HG03469 (cell line): ENCODE results near the gene ZNF112.
"Not testable (repeated sequence)": the region's sequence is repeated elsewhere in the genome, so short reads cannot be mapped to it uniquely, and the experiment has no call there.

Experiments
- ATAC-seq: cut with Tn5 transposase; IDR thresholded peaks from one replicate; pipeline ENCODE4 v1.9.1; 2021; ENCODE audit warnings: mild to moderate bottlenecking, moderate library complexity, moderate number of reproducible peaks; ENCODE audit not compliant: unreplicated experiment

The ZNF112 gene

GRCh38 chr19:44356383-44357111, at the start of gene ZNF112:
TSS of gene ZNF112 (minus strand) at chr19:44356680. CDS start at chr19:44340539, 16,141 bp downstream.
- ATAC-seq, result no peak

GRCh38 chr19:44401139-44402115, 44.9 kb upstream of the ZNF112 start, which contains the start of gene ZNF285:
TSS of gene ZNF285 (minus strand) at chr19:44401608. CDS start at chr19:44397213, 4,395 bp downstream.
- ATAC-seq, result no peak

DNA sequence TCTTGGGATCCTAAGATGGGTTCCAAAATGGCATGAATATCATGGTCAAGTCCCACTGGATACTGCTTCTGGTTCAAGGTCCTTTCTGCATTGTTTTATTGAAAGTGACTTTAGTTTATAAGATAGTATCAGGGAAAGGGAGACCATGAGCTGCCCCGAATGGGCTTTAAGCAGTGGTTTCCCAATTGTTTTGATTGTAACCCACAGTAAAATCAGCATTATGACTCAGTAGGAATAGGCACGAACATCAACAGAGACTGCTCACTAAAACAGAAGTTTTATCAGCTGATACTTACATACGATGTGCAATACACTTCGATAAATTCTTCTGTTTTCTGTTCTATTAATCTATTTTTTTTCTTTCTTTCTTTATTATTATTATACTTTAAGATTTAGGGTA, 32.8 kb upstream of the ZNF112 start:
- ATAC-seq, result not testable (repeated sequence)

GRCh38 chr19:44374789-44375188, 18.3 kb upstream of the ZNF112 start:
- no peak for ATAC-seq

DNA sequence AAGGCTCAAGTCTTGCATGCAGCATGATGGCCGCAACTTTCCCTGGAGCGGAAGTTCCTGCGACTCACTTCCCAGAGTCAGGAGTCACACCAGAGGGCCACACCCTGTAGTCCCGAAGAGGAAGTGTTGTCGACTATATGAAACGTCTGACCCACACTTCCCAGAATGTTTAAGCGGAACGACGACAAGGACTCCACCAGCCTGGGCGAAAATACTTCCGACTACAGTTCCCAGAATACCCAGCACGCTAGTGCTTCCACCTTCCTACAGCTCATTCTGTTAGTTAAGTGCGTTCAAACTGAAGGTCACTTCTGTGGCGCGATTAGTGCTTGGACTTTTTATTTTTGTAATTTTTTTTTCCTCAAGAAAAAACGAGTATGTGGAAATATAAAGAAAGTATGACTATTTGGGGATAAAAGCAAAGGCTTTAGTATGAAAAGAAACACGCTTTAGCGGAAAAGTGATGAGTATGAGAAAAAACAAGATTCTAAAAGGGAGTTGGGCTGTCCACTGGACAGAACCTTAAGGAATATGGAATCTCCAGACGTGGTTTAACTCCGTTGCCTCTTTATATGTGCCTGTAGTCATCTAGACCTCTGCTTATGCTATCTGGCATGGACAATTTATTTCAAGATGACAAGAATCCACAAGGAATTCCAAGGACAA, 15.5 kb upstream of the ZNF112 start:
- no peak for ATAC-seq

- no peak for ATAC-seq
These were observed 10.5 kb upstream of the ZNF112 start for GRCh38 chr19:44367024-44367423.

GRCh38 chr19:44346556-44346955, 9.9 kb downstream of the ZNF112 start:
- ATAC-seq, result no peak

DNA sequence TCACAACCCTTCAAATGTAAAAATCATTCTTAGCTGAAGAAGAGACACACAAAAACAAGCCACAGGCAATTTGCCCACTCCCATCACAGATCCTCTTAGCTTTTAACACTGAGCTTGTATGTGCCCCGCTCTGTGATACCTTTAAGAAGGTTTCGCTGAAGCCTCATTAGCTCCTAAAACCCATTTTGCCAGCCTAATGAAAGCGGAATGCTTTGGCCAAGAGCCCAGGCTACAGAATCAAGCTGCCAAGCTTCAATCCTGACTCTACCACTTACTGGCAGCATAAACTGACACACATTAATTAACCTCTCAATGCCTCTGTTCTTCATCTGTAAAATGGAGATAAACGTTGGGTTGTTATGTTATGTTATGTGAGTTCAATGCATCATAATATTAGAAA, 10.5 kb downstream of the ZNF112 start:
- ATAC-seq, result no peak

DNA sequence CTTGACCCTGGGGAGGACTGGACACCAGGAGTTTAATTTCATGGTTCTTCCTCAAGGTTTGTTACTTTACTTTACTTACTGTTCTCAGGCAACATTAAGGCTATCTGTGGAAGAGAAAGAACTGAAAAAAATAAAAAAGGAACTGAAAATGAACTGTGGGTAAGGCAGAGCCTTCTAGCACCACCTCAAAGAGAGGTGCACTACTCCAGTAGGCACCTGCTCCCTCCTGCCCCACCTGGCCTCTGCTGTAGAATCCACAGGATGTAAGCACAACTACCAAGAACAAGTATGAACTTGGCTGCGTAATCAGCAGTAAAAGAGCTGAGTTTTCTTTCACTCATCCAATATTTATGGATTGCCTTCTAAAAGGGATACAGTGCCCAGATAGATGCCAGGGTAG, 12.2 kb downstream of the ZNF112 start:
- no peak for ATAC-seq

DNA sequence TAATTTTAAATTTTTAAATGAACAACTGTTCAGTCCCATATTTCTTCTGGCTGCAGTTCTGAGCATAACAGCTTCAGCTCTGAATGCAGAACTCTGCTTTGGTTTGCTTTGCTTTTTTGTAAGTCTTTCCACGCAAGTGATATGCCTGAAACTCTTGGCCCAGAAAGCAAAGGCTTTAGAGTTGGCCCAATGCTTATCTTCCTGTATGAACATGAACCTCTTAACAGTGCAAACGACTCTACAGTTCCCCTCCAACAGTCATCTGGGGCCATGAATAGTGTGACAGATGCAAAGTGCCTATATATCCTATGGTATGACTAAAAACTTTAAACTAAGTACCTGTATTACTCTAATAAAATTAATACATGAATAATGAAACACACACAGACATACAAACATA, 14.7 kb downstream of the ZNF112 start:
- ATAC-seq, result no peak

DNA sequence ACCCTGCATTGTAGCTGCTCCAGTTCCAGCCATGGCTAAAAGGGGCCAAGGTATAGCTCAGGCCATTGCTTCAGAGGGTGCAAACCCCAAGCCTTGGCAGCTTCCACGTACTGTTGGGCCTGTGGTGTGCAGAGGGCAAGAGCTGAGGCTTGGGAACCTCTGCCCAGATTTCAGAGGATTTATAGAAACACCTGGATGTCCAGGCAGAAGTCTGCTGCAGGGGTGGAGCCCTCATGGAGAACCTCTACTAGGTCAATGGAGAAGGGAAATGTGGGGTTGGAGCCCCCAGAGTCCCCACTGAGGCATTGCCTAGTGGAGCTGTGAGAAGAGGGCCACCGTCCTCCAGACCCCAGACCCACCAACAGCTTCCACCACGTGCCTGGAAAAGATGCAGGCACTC, 21.8 kb downstream of the ZNF112 start:
- ATAC-seq, result not testable (repeated sequence)

DNA sequence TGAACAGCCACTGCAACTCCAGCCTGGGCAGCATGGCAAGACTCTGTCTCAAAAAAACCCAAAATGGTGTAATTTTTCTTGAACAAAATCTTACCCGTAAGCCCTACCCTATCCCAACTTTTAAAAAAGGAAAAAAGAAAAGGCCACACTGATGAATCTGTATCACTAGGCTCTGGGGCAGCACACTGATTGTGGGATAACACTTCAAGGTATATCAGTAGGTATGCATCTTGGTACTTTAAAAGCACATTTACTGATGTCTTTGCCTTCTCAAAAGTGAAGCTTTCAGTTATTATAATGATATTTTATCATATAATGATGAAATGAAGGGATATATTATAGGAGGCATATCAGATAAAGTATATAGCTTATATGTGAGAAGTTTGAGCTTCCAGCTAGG, 24.3 kb downstream of the ZNF112 start:
- ATAC-seq, result no peak

DNA sequence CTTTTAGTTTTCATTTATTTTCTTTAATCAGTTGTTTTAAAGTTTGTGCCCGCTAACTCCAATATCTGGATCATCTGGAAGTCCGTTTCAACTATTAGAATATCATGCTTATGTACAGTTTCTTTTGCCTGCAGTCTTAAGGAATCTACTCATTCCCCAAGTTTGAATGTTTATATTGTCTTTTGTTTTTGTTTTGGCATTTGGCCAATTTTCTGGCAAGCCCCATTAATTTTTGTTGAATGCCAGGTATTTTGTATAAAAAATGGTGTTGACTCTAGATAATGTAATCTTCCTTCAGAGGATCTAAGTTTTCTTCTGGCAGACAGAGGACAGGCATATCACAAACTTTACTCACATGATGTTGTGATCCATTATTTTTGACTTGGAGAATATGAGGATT, 40.6 kb downstream of the ZNF112 start:
- no peak for ATAC-seq

DNA sequence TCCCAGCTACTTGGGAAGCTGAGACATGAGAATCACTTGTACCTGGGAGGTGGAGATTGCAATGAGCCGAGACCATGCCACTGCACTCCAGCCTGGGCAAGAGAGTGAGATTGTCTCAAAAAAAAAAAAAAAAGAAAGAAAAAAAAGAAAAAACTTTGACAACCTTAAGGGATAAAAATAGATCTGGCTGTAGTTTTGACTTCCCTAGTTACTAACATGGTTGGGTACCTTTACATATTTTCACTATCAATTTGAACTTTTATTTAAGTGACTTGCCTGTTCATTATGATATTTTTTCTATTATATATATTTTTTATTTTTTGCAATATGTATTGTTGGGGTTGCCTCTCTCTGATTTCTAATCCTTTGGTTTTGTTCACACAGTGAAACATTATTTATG, 43.2 kb downstream of the ZNF112 start:
- no peak for ATAC-seq

- no peak for ATAC-seq
These were observed 48.5 kb downstream of the ZNF112 start for GRCh38 chr19:44308011-44308410.

GRCh38 chr19:44306283-44306682, 50.2 kb downstream of the ZNF112 start:
- ATAC-seq, result no peak

- ATAC-seq, result no peak
These were observed 51.0 kb downstream of the ZNF112 start for GRCh38 chr19:44305457-44305856.

GRCh38 chr19:44304659-44305193, 51.8 kb downstream of the ZNF112 start, which contains the start of gene ZNF235:
TSS of gene ZNF235 (minus strand) at chr19:44305025. CDS start at chr19:44303404, 1,621 bp downstream.
- ATAC-seq, result peak; percentile 77

- no peak for ATAC-seq
These were observed 52.4 kb downstream of the ZNF112 start for GRCh38 chr19:44303976-44304568.

GRCh38 chr19:44303320-44303719, 53.2 kb downstream of the ZNF112 start:
- ATAC-seq, result no peak
